Transverse colon (tissue), 4 donors: ENCODE results near the gene GNAS.

ENCODE experiments used
- EP300 ChIP-seq: sonication (generic); formaldehyde crosslinking; IDR thresholded peaks from one replicate; pipeline ENCODE4 v1.6.1; 2017; ENCODE audit warnings: antibody characterized with exemption, low read depth
- POLR2A ChIP-seq: fragments of 450-650 bp; IDR thresholded peaks from one replicate; pipeline ENCODE4 v1.6.1; 2016; ENCODE audit warnings: antibody characterized with exemption, mild to moderate bottlenecking, moderate library complexity
- POLR2AphosphoS5 ChIP-seq, 3 donors: sonication (generic); formaldehyde crosslinking; IDR thresholded peaks; one replicate each; pipeline ENCODE4 v1.6.1; 2016; ENCODE audit warnings: antibody characterized with exemption in 3 of 3
- TF ChIP-seq, protein P1 (sequence below), 5 experiments: fragments of 200-600 bp in 3 of 5; fragments of 450-650 bp in 2 of 5; sonication (generic) in 3 of 5; IDR thresholded peaks; 1 replicate in 2 of 5; 2 replicates in 3 of 5; pipeline ENCODE4 v1.5.1; 2016 to 2017; ENCODE audit warnings: antibody characterized with exemption in 5 of 5, inconsistent platforms in 3 of 5, mild to moderate bottlenecking in 2 of 5, moderate library complexity in 1 of 5

GRCh38 chr20:58883241-58883691, 30.8 kb downstream of the GNAS start:
- TF ChIP-seq, protein P1, sequence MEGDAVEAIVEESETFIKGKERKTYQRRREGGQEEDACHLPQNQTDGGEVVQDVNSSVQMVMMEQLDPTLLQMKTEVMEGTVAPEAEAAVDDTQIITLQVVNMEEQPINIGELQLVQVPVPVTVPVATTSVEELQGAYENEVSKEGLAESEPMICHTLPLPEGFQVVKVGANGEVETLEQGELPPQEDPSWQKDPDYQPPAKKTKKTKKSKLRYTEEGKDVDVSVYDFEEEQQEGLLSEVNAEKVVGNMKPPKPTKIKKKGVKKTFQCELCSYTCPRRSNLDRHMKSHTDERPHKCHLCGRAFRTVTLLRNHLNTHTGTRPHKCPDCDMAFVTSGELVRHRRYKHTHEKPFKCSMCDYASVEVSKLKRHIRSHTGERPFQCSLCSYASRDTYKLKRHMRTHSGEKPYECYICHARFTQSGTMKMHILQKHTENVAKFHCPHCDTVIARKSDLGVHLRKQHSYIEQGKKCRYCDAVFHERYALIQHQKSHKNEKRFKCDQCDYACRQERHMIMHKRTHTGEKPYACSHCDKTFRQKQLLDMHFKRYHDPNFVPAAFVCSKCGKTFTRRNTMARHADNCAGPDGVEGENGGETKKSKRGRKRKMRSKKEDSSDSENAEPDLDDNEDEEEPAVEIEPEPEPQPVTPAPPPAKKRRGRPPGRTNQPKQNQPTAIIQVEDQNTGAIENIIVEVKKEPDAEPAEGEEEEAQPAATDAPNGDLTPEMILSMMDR (IDR thresholded peaks at IDR 0.05) = no peak
- TF ChIP-seq POLR2AphosphoS5 (IDR thresholded peaks at IDR 0.05) = no peak
- TF ChIP-seq POLR2A = no peak
- TF ChIP-seq EP300 = no peak
